GM10248 (cell line): ENCODE data around the gene PIP4K2A.
A peak's percentile ranks its signal among the peaks of the same experiment; 100 is the strongest.

Experiments
- CTCF ChIA-PET: fragments of 300-600 bp; sonication (Branson Sonifier 250); formaldehyde crosslinking; extraction: SDS; loops from one replicate; lab custom pipeline; 2021; ENCODE audit warnings: antibody characterized with exemption; lab: Yijun Ruan, JAX
- POLR2A ChIA-PET: fragments of 350-650 bp; sonication (Branson Sonifier 250); formaldehyde crosslinking; extraction: SDS; loops from one replicate; lab custom pipeline; 2020; ENCODE audit warnings: antibody characterized with exemption; lab: Yijun Ruan, JAX
- DNase-seq: peaks from one replicate; pipeline ENCODE4 v3.0.0; 2012; ENCODE audit errors: extremely low spot score
- CTCF ChIP-seq: IDR thresholded peaks from 2 replicates; pipeline ENCODE4 v1.5.1; 2012; ENCODE audit warnings: mild to moderate bottlenecking, low read depth; ENCODE audit errors: extremely low read depth, missing control alignments, control extremely low read depth

Gene PIP4K2A

GRCh38 chr10:22635650-22636049 is 78.7 kb downstream of the PIP4K2A start:
- DNase-seq, result peak; percentile 19
- ChIA-PET CTCF (interaction anchor here (1.4 to 1.9 kb wide), 6 partner anchors 12 to 131 kb away, joined by 3 to 8 read pairs (median 5); no protein-coding TSS in a partner anchor), POLR2A (no interaction called here)
- no peak for TF ChIP-seq CTCF

- CTCF ChIA-PET, result interaction anchor here (1.5 to 1.9 kb wide), 2 partner anchors 11 to 15 kb away, joined by 7 to 8 read pairs; no protein-coding TSS in a partner anchor
Observed at GRCh38 chr10:22634606-22635459, 79.5 kb downstream of the PIP4K2A start.

GRCh38 chr10:22634093-22634492 is 80.3 kb downstream of the PIP4K2A start:
- CTCF ChIA-PET, result no interaction called here
- no peak for DNase-seq
- no peak for TF ChIP-seq CTCF
- POLR2A ChIA-PET, result no interaction called here

More at GRCh38 chr10:22634606-22635459, 79.5 kb downstream of the PIP4K2A start:
- no peak for TF ChIP-seq CTCF
- DNase-seq, result no peak
- POLR2A ChIA-PET, result no interaction called here

- TF ChIP-seq CTCF, result no peak
- POLR2A ChIA-PET, result no interaction called here
- CTCF ChIA-PET, result interaction anchor here (1.1 to 1.7 kb wide), 2 partner anchors 9 to 27 kb away, joined by 3 to 6 read pairs; no protein-coding TSS in a partner anchor
- DNase-seq, result no peak
Observed at GRCh38 chr10:22633528-22633927, 80.8 kb downstream of the PIP4K2A start.

- POLR2A ChIA-PET, result no interaction called here
- CTCF ChIA-PET, result interaction anchor here (1.1 to 1.8 kb wide), 5 partner anchors 8 to 27 kb away, joined by 3 to 6 read pairs (median 4); no protein-coding TSS in a partner anchor
- no peak for TF ChIP-seq CTCF
- DNase-seq, result no peak
Observed at GRCh38 chr10:22633106-22633505, 81.3 kb downstream of the PIP4K2A start.

- no peak for DNase-seq
- POLR2A ChIA-PET, result no interaction called here
- no peak for TF ChIP-seq CTCF
- CTCF ChIA-PET, result interaction anchor here (1.0 to 4.4 kb wide), 11 partner anchors 8 to 638 kb away, joined by 3 to 28 read pairs (median 3); no protein-coding TSS in a partner anchor
Observed at GRCh38 chr10:22631646-22632278, 82.6 kb downstream of the PIP4K2A start.
